NCI-H1105 (cell line): Measurements from ENCODE around the gene SCYGR7.
A peak's percentile ranks its signal among the peaks of the same experiment; 100 is the strongest.
"Not testable (repeated sequence)": the region's sequence is repeated elsewhere in the genome, so short reads cannot be mapped to it uniquely, and the experiment has no call there.

Experiments used
- DNase-seq: peaks from one replicate; lab custom pipeline; 2025; lab: John Stamatoyannopoulos, UW

SCYGR7 gene, protein sequence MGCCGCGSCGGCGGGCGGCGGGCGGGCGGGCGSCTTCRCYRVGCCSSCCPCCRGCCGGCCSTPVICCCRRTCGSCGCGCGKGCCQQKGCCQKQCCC

DNA sequence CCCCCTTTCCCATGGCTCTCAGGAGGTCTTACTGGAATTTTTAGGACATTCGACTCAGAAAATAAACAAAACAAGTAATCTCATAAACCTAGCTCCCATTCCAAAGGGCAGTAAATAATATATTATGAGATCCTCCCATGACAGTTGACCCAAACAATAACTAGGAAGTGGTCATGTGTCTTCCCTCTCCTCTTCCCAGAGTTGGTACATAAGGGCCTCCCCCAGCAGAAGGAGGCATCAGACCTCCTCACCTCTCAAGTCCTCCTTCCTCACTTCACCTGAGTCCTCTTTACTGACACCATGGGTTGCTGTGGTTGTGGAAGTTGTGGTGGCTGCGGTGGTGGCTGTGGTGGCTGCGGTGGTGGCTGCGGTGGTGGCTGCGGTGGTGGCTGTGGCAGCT, at the start of gene SCYGR7:
SCYGR7 (plus strand) TSS at position 301 of the 400 bp plus-strand sequence; CDS start at position 301, 0 bp downstream.
- DNase-seq = no peak

DNA sequence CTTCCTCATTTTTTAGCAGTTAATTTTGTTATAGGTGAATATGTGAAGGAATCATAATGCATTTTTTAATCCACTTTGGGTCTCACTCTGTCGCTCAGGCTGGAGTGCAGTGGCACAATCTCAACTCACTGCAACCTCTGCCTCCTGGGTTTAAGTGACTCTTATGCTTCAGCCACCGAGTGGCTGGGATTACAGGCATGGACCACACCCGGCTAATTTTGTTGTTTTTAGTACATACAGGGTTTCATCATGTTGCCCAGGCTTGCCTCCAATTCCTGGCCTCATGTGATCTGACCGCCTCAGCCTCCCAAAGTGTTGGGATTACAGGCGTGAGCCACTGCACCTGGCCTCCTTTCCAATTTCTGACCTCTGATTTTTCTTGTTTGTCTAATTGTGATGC, 43.9 kb upstream of the SCYGR7 start:
- DNase-seq = no peak

DNA sequence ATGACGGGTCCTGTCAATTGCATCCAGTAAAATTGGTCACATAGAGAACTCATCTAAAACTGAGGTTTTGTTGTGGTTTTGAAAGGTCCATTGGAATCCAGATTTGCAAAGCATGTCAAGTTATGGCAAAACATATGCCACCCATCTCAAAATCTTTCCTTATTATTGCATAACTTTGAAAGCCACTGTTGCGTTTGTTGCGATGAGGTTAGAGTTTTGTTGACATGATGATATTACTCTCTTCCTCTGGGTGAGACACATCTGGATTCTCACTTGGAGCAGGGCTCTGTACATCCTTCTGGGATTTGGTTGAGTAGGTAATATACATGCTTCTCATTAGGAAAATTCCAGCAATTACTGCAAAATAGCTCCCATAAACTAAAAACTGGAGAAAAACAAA, 40.9 kb upstream of the SCYGR7 start:
- DNase-seq = no peak

DNA sequence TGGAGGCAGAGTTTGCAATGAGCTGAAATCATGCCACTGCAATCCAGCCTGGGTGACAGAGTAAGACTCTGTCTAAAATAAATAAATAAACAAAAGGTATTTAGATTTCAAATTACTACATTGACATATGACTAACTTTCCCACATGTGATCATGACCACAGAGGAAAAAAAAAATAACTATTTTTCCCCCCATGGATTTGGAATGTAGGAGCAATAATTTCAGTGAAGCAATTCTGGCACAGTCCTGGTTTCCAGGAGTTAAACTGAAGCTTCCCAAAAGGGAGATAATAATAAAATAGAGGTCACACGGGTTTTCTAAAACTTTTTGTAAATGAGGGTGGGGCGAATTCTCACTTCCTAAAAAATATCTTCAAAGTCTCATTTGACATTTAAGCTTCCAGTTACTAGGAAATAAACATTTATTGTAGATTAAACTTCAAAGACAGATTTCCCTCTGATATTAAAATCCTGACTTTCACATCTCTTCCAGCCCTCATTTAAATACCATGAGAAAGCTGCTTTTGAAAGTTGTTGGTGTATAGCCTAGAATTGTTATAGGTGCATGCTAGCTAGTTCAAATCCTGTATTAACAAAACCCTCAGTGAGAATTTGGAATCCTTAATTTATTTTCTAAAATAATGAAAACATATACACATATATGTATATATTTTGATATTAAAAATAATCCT, 31.0 kb upstream of the SCYGR7 start:
- DNase-seq = no peak

DNA sequence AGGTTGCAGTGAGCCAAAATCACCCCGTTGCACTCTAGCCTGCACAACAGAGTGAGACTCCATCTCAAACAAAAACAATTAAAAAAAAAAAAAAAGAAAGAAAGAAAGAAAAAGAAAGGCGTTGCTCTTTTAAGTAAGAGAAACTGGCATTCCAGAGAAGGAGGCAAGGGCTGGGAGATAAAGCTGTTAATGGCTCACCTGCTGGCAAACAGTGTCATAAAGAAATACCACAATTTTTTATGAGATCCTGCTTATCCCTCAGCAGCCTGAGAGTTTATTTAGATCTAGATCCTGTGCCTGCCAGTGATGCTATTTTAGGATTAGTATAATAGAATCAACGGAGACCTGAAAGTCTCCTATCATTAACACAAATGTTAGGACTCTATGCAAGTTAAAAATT, 26.6 kb upstream of the SCYGR7 start:
- no peak for DNase-seq

DNA sequence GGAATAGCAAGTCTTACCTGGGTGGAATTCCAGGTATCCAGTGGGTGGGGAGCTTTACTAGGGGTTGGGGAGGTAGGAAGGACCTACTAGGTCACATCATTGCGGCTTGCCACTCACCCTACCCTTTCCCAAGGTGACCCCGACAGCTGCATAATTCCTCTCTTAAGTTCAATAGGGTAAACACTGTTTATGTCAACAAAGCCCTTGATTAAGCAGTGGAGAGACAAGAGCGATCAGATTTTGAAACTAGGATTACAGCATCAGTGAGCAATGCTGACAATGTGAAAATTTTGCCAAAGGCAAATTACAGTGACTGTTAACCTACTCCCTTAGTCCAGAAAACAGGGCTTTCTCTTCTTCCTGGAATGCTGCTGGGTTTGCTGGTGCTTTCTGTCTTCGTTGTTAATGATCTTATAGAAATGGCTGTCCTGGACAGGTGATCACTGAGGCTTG, 24.8 kb upstream of the SCYGR7 start:
- DNase-seq = no peak

DNA sequence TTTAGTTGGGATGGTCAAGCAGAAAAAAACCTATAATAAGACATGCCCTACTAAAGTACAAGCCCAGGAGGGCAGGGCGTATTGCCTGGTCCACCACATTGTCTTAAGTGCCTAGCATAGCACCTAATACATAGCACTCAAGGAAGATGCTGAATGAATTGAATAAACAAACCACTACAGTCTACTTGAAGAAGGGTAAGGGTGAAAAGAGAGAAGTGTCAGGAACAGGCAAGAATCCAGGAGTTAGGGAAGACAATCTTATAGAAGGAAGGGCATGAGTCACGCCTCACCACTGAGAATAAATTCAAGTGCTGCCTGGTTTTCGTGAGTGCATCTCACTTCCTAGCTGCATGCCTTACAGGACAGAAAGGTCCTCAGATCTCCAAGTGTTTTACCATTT, 24.2 kb upstream of the SCYGR7 start:
- no peak for DNase-seq

DNA sequence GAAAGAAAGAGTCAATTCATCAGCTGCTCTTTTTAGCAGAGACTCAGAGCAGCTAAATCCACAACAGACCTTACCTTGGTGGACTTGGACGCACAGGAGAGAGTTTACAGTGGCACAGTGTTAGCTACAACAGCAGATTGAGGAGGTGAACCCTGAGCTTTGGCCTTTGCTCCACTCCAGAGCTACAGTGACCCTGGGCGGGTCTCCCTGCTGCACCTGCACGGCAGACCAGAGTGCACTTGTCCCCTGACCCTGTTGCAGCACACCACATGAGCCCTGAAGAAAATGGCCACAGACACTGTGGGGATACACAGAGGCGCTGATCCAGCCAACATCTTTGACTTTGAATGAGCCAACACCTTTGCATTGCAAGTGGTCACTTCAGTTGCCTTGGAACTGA, 21.3 kb upstream of the SCYGR7 start:
- DNase-seq = no peak

DNA sequence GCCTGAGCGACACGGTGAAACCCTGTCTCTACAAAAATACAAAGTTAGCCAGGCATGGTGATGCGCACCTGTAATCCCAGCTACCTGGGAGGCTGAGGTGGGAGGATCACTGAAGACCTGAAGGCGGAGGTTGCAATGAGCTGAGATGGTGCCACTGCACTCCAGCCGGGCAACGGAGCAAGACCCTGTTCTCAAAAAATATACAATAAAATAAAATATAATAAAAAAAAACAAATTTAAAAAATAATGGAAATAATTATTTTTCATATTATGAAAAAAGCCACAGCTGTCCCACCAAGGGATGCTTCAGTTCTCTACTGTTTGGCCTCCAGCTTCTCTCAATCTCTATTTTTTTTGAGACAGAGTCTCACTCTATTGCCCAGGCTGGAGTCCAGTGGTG, 20.7 kb upstream of the SCYGR7 start:
- DNase-seq = no peak

DNA sequence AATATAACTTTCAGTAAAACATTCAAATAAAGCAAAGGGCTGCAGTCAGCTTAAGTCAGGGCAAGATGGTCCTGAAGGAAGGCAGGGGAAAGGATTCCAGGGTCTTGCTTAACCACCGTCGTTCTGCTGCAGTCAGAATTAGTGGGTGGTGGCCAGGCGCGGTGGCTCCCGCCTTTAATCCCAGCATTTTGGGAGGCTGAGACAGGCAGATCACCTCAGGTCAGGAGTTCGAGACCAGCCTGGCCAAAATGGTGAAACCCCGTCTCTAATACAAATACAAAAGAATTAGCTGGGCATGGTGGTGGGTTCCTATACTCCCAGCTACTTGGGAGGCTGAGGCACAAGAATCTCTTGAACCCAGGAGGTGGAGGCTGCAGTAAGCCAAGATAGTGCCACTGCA, 17.1 kb upstream of the SCYGR7 start:
- DNase-seq = no peak

DNA sequence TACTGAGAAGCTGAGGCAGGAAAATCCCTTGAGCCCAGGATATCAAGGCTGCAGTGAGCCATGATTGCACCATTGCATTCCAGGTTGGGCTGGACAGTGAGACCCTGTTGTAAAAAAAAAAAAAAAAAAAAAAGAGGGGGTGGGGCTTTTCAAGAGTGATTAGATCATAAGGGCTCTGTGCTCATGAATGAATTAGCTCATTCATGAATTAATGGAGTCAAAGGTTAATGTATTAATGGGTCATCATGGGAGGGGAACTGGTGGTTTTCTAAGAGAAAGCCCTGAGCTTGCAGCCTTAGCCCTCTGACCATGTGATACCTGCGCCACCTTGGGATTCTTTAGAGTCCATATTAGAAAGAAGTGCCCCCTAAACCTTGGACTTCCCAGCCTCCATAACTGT, 14.8 kb upstream of the SCYGR7 start:
- no peak for DNase-seq

DNA sequence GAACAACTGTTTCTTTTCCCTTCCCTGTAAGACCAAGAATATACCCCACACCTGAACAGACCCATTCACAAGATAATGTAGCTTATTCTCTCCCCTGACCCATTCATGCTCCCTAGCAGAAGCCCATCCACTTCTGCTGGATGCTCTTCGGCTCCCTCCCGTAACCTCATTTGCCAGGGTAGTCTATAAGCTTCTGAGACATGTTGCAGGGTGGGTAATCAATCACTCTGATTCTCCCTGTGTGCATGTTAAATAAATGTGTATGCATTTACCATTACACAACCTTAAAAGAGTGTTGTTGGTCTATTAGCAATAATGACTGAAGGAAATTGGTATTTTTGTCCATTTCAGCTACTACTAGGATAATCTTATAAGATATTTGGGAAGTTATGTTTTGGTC, 11.6 kb upstream of the SCYGR7 start:
- no peak for DNase-seq

DNA sequence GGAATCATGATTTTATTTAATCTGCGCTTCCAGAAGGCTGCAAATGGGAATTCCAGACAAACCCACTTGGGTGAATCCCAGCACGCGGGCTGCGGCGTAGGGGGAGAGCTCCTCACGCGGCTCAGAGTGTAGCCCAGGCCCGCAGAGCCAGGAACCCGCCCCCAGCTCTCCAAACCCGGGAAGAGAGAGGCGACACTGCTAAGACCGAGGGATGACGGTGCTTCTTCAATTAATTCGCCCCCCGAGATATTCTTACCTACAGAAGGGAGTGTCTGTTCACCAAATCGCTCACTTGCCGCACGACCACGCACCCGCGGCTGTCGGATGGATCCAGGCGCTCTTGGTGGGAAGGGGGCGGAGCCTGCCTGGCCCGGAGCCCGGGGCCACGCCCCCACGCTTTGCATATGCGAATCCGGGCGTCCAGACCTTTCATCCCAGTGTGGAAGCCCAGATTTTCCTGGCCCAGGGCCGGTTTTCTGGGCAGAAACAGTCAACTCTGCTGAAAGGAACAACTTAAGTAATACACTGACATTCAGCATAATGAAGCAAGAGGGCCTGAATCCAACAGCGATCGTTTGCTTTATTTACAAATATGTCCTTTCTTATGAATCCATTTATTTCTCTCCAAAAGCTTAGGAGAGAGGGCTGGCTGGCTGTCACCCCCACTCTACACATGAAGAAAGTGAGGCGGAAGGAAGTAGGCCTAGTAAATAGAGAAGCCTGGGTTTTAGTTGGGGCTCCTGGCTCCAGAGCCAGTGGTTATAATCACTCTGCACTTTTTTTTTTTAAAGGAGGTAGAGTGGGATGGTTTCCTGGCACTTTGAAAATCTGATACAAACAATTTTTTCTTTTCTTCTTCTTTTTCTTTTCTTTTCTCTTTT, 10.2 kb upstream of the SCYGR7 start, which contains the start of gene SLC19A3:
SLC19A3 (minus strand) TSS at position 342 of the 881 bp plus-strand sequence. CDS start 15,710 bp downstream, outside the sequence.
- DNase-seq = peak; percentile 56

DNA sequence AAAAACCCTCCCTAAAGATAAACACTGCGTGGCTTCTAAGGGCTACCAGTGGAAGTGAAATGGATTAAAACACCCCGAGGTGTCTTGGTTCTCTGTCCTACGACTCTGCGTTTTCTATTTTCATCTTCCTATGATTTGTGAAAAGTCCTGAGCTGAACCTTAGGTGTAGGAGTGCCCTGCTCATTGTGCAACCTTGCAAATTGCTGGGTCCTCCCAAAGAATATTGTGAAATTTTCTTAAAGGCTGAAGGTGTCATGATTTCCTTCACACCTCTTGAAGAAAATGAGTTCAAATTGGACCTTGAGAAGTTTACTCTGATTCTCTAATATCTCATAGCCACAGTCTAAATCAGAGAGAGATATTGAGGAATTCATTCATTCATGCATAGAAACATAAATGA, 8.5 kb upstream of the SCYGR7 start:
- no peak for DNase-seq

DNA sequence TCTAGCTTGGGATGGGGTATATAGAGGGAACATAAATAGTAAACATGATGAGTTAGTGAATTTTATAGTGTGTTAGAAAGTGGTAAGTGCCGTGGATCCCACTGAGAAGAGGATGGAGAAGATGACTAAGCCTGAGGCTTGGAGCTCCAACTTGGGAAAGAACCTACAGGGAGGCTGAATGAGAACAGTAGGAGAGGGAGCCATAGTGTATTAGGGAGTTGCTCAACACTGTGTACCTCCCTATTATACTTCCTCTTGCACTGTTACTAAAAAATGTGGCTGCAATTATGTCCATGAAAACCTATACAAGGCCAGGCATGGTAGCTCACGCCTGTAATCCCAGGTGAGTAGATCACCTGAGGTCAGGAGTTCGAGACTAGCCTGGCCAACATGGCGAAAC, 7.5 kb upstream of the SCYGR7 start:
- DNase-seq = no peak

DNA sequence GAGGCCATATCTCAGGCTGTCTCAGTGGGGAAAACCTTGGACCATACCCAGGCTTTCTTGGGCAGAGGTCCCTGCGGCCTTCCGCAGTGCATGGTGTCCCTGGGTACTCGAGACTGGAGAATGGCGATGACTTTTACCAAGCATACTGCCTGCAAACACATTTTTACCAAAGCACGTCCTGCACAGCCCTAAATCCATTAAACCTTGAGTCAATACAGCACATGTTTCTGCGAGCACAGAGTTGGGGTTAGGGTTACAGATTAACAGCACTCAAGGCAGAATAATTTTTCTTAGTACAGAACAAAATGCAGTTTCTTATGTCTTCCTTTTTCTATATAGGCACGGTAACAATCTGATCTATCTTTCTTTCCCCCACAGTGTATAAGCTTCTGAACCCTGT, 5.3 kb upstream of the SCYGR7 start:
- not testable (repeated sequence) for DNase-seq

DNA sequence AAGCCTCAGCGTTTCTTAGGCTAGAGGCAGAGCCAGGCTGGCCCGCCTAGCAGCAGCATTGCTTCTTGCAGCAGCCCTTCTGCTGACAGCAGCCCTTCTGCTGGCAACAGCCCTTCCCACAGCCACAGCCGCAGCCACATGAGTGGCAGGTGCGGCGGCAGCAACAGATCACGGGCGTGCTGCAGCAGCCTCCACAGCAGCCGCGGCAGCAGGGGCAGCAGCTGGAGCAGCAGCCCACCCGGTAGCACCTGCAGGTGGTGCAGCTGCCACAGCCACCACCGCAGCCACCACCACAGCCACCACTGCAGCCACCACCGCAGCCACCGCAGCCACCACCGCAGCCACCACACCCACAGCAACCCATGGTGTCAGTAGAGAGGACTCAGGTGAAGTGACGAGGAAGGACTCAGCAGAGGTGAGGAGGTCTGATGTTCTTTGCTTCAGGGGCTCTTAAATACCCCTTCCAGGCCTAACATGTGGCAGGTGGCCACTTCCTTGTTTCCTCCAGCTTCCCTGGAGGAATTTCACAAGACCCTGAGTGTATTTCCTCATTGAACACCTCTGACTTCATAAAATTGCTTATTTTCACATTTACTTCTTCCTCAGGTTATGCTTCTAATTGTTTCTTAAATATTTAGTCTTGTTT, 3.6 kb upstream of the SCYGR7 start, which contains the start of gene SCYGR6:
SCYGR6 (minus strand) TSS at position 364 of the 646 bp plus-strand sequence; CDS start at position 364, 0 bp downstream.
- no peak for DNase-seq

DNA sequence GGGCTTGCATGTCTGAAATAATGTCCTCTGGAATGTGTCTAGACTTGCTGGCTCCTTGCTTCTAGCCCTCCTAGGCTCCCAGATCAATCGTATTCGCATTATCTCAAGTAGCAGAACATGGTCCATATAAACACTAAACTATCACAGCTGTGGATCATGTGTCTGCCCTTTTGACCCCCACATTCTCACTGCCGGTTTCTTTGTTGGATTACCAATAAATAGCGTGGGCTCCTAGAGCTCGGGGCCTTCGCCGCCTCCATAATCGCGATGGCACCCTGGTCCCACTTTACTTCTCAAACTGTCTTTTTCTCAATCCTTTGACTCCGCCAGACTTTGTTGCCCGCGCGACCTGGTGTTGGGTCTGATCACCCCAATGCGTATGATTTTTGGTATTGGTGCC, 11.2 kb downstream of the SCYGR7 start:
- DNase-seq = no peak

DNA sequence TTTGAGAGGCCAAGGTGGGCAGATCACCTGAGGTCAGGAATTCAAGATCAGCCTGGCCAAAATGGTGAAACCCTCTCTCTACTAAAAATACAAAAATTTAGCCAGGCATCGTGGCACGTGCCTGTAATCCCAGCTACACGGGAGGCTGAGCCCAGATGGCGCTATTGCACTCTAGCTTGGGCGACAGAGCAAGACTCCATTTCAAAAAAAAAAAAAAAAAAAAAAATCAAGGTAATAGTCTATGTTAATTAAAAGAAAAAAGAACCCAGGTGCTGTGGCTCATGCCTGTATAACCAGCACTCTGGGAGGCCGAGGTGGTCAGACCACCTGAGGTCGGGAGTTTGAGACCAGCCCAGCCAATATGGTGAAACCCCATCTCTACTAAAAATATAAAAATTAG, 12.6 kb downstream of the SCYGR7 start:
- not testable (repeated sequence) for DNase-seq

DNA sequence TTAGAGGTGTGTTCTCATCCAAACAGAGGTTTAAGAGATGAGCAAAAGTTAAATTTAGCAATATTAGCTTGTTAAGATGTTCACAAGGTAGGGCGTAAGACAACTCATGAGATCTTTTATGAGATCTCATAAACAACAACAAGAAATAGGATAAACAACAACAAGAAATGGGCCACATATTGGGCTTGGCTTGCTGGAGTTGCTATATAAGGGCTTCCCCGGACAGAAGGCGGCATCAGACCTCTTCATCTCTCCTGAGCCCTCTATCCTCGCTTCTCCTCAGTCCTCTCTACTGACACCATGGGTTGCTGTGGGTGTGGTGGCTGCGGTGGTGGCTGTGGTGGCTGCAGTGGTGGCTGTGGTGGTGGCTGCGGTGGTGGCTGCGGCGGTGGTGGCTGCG, 17.5 kb downstream of the SCYGR7 start, which contains the start of gene SCYGR8:
SCYGR8 (plus strand) TSS at position 301 of the 400 bp plus-strand sequence; CDS start at position 301, 0 bp downstream.
- no peak for DNase-seq

DNA sequence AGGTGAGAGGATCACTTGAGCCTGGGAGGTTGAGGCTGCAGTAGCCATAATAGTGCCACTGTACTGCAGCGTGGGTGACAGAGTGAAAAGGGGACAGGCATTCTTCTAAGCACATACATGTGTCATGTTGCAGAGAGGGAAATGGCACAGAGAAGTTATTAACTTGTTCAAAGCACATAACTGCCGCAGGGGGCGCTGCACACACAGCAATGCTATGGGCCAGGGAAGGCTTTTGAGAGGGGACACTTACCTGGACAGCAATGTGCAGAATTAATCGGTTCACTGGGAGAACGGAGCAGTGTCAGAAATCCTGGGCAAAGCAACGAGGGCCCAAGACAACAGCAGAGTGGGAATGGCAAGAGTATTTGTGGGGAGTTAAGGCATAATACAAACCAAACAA, 19.9 kb downstream of the SCYGR7 start:
- DNase-seq = no peak

DNA sequence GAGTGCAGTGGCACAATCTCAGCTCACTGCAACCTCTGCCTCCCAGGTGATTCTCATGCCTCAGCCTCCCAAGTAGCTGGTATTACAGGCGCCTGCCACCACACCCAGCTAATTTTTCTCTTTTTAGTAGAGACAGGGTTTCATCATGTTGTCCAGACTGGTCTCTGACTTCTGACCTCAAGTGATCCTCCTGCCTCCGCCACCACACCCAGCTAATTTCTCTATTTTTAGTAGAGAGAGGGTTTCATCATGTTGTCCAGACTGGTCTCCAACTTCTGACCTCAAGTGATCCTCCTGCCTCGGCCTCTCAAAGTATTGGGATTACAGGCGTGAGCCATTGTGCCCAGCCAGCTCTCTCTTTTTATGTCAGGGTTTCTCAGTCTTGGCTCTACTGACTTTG, 28.1 kb downstream of the SCYGR7 start:
- not testable (repeated sequence) for DNase-seq
